ENCODE measurements around the gene FOXP1. TPM values are rescaled to one million over a fixed set of nuclear protein-coding genes. Genes with fewer than 3 reads are reported as not detected.

Gene FOXP1
- total and polyA plus RNA-seq, 9 of the 15 experiments (the other 6 are each of a cell fraction or from before 2014, with no cell fraction given): 7.7 to 34.5 (median 13.7) TPM

GRCh38 chr3:71219744-71220638 is 363.5 kb downstream of the FOXP1 start:
- no peaks in the 10 kb centered on the region for H3K9me3 ChIP-seq (replicated peaks; ENCODE audit: control insufficient read depth, insufficient read depth, low read depth, low read length)
- DNase-seq (ENCODE audit: extremely low read depth in 1 of 4, low spot score in 3 of 4) (no peak), ATAC-seq (peak; percentile 41; the same call in 1 of the 3 replicates), FAIRE-seq (no peak)
- intact Hi-C loops (cut with micrococcal nuclease) (no loop called here), in situ Hi-C loops (cut with MboI) (no loop called here)
- CTCF ChIA-PET (ENCODE audit: low intra/inter-chr PET ratio): no interaction called here
- no TSS peak for BruUV-seq (replicated peaks)
- no peaks in the 10 kb centered on the region for H3K36me3 ChIP-seq (ENCODE audit: control insufficient read depth, insufficient read depth, low read length)
- 63% methylated on average over 5 of the region's 7 CpGs for WGBS (ENCODE audit: insufficient coverage, low coverage, missing lambda C conversion rate)
- no peak overlapping the region for H3K4me3 ChIP-seq
- H3K4me2 ChIP-seq (ENCODE audit: insufficient read depth, low read length): no peak overlapping the region
- H3K27me3 ChIP-seq (ENCODE audit: control insufficient read depth in 2 of 2, insufficient read depth in 2 of 2, low read length in 2 of 2): no peaks in the 10 kb centered on the region
- H3K9me1 ChIP-seq (ENCODE audit: control insufficient read depth, insufficient read depth, low read length): no peaks in the 10 kb centered on the region
- H3K9ac ChIP-seq (ENCODE audit: insufficient read depth in 1 of 2, low read depth in 2 of 2, low read length in 2 of 2): no peak overlapping the region
- no peaks in the 10 kb centered on the region for H4K20me1 ChIP-seq (replicated peaks; ENCODE audit: control insufficient read depth, insufficient read depth, low read length)
- H3K4me1 ChIP-seq (replicated peaks in 1 of 2; ENCODE audit: control insufficient read depth in 2 of 2, insufficient read depth in 2 of 2, low read length in 2 of 2): no peaks in the 10 kb centered on the region; a peak in 1 of 5 replicates
- TF ChIP-seq TRIM28 (IDR thresholded peaks at IDR 0.05) (no peak), ZNF24 (IDR thresholded peaks at IDR 0.05) (peak; percentile 76)
- no peaks in the 10 kb centered on the region for H3K79me2 ChIP-seq (ENCODE audit: control insufficient read depth, insufficient read depth, low read length)
- POLR2A ChIA-PET: no interaction called here
- no peak overlapping the region for H3K27ac ChIP-seq (ENCODE audit: extremely low read depth, low read depth, low read length)
- H2AFZ ChIP-seq (ENCODE audit: low read depth, low read length): no peak overlapping the region

GRCh38 chr3:71218508-71218907 is 365.0 kb downstream of the FOXP1 start:
- no peak for DNase-seq (ENCODE audit: extremely low read depth in 1 of 4, low spot score in 3 of 4)
- in situ Hi-C loops (cut with MboI) (no loop called here), intact Hi-C loops (cut with micrococcal nuclease) (no loop called here)
- CTCF ChIA-PET (ENCODE audit: low intra/inter-chr PET ratio): no interaction called here
- WGBS (ENCODE audit: insufficient coverage, low coverage, missing lambda C conversion rate): 73% methylated on average over 5 of the region's 5 CpGs
- Histone ChIP-seq H3K27ac (ENCODE audit: extremely low read depth, low read depth, low read length) (no peak overlapping the region), H2AFZ (ENCODE audit: low read depth, low read length) (no peak overlapping the region), H3K4me2 (ENCODE audit: insufficient read depth, low read length) (no peak overlapping the region), H4K20me1 (replicated peaks; ENCODE audit: control insufficient read depth, insufficient read depth, low read length) (no peaks in the 10 kb centered on the region), H3K9ac (ENCODE audit: insufficient read depth in 1 of 2, low read depth in 2 of 2, low read length in 2 of 2) (no peak overlapping the region), H3K79me2 (ENCODE audit: control insufficient read depth, insufficient read depth, low read length) (no peaks in the 10 kb centered on the region), H3K9me1 (ENCODE audit: control insufficient read depth, insufficient read depth, low read length) (no peaks in the 10 kb centered on the region), H3K36me3 (ENCODE audit: control insufficient read depth, insufficient read depth, low read length) (no peaks in the 10 kb centered on the region), H3K4me3 (no peak overlapping the region), H3K4me1 (replicated peaks in 1 of 2; ENCODE audit: control insufficient read depth in 2 of 2, insufficient read depth in 2 of 2, low read length in 2 of 2) (no peaks in the 10 kb centered on the region; a peak in 2 of 5 replicates), H3K9me3 (replicated peaks; ENCODE audit: control insufficient read depth, insufficient read depth, low read depth, low read length) (no peaks in the 10 kb centered on the region), H3K27me3 (ENCODE audit: control insufficient read depth in 2 of 2, insufficient read depth in 2 of 2, low read length in 2 of 2) (no peaks in the 10 kb centered on the region)
- FAIRE-seq: no peak
- no TSS peak for BruUV-seq (replicated peaks)
- POLR2A ChIA-PET: no interaction called here
- ATAC-seq: no peak
- TF ChIP-seq ZBTB40 (IDR thresholded peaks at IDR 0.05) (peak; percentile 96), ZBTB40 (CRISPR knock-in tag; IDR thresholded peaks at IDR 0.05) (peak; percentile 91)
